HepG2 (cell line): ENCODE data around the gene XPNPEP1. TPM values are rescaled to one million over a fixed set of nuclear protein-coding genes. Genes with fewer than 3 reads are reported as not detected.

Experiments
- ATAC-seq: fragments of 200-7000 bp; cut with Tn5 transposase; 3 replicates; pipeline ENCODE4 v1.9.1; 2020; ENCODE audit warnings: mild to moderate bottlenecking, moderate library complexity
- BruUV-seq: library from RNA; stranded (reverse); fragments of 400-500 nt; replicated peaks from 2 replicates; lab custom pipeline; 2021; lab: Mats Ljungman, UMichigan
- CTCF ChIA-PET: fragments of 300-600 bp; formaldehyde crosslinking; extraction: SDS; loops from one replicate; lab custom pipeline; 2021; ENCODE audit warnings: low total read pairs, inconsistent platforms, low intra/inter-chr PET ratio; lab: Yijun Ruan, JAX
- POLR2A ChIA-PET: fragments of 350-600 bp; sonication (Branson Sonifier 250); formaldehyde crosslinking; loops from one replicate; lab custom pipeline; 2020; ENCODE audit warnings: antibody characterized with exemption, inconsistent platforms; lab: Yijun Ruan, JAX
- DNase-seq: peaks from one replicate; pipeline ENCODE4 v3.0.0-alpha.2; 2015; ENCODE audit warnings: low spot score
- FAIRE-seq: peaks from 3 replicates; lab custom pipeline; 2011; peaks lifted over from hg19 to GRCh38; lab: Jason Lieb, UNC
- H2AFZ ChIP-seq: one replicate; pipeline ENCODE4 v1.6.1; 2011; ENCODE audit warnings: low read length, inconsistent platforms
- H3K27ac ChIP-seq: fragments of 300-600 bp; 3 replicates; pipeline ENCODE4 v1.8.0; 2011; ENCODE audit warnings: mixed run types, mild to moderate bottlenecking, mixed read lengths, low read length, inconsistent platforms; ENCODE audit not compliant: insufficient read depth; ENCODE audit errors: extremely low read length
- H3K27me3 ChIP-seq, 2 experiments: fragments of 200-600 bp in 1 of 2; 2 replicates in 1 of 2; 3 replicates in 1 of 2; pipeline versions ENCODE4 v1.6.0 to v1.8.0; 2011; ENCODE audit warnings: low read length in 2 of 2, mild to moderate bottlenecking in 2 of 2, moderate library complexity in 2 of 2, inconsistent platforms in 1 of 2; ENCODE audit not compliant: insufficient read depth in 2 of 2, control insufficient read depth in 1 of 2
- H3K36me3 ChIP-seq, 2 experiments: fragments of 200-600 bp in 1 of 2; replicated peaks in 1 of 2; 2 replicates in 1 of 2; 3 replicates in 1 of 2; pipeline versions ENCODE4 v1.5.1 to v1.8.0; 2011; ENCODE audit warnings: low read length in 2 of 2, inconsistent platforms in 1 of 2; ENCODE audit not compliant: insufficient read depth in 2 of 2, control insufficient read depth in 1 of 2
- H3K4me1 ChIP-seq: 2 replicates; pipeline ENCODE4 v1.5.1; 2012; ENCODE audit warnings: low read length, inconsistent platforms; ENCODE audit not compliant: insufficient read depth
- H3K4me2 ChIP-seq: 2 replicates; pipeline ENCODE4 v1.6.0; 2011; ENCODE audit warnings: low read depth, low read length, inconsistent platforms
- H3K4me3 ChIP-seq, 3 experiments: fragments of 200-600 bp in 1 of 3; sonication (generic), shearing (Covaris generic) in 1 of 3; replicated peaks in 1 of 3; 2 replicates each; pipeline ENCODE4 v1.5.1; 2011 to 2016; ENCODE audit warnings: low read length in 3 of 3, inconsistent platforms in 2 of 3, low read depth in 2 of 3, mild to moderate bottlenecking in 2 of 3, control low read depth in 1 of 3, mixed read lengths in 1 of 3; ENCODE audit not compliant: insufficient read depth in 1 of 3
- H3K79me2 ChIP-seq: one replicate; pipeline ENCODE4 v1.6.1; 2011; ENCODE audit warnings: low read length, inconsistent platforms; ENCODE audit not compliant: insufficient read depth
- H3K9ac ChIP-seq: 2 replicates; pipeline ENCODE4 v1.6.0; 2011; ENCODE audit warnings: mild to moderate bottlenecking, low read depth, low read length, inconsistent platforms; ENCODE audit not compliant: insufficient read depth
- H3K9me3 ChIP-seq: 2 replicates; pipeline ENCODE4 v1.5.1; 2012; ENCODE audit warnings: mild to moderate bottlenecking, low read length
- H4K20me1 ChIP-seq: 2 replicates; pipeline ENCODE4 v1.6.0; 2011; ENCODE audit warnings: inconsistent platforms, mild to moderate bottlenecking, low read length, moderate library complexity; ENCODE audit not compliant: insufficient read depth
- FLYWCH1 ChIP-seq: sonication (generic); formaldehyde crosslinking; IDR thresholded peaks from 2 replicates; pipeline ENCODE4 v1.8.1; 2023; ENCODE audit warnings: mild to moderate bottlenecking, missing genetic modification reagents
- GZF1 ChIP-seq: sonication (generic); formaldehyde crosslinking; IDR thresholded peaks from 2 replicates; pipeline ENCODE4 v1.5.1; 2020; ENCODE audit warnings: mild to moderate bottlenecking, missing genetic modification reagents
- NCOA2 ChIP-seq: sonication (generic); formaldehyde crosslinking; IDR thresholded peaks from 2 replicates; pipeline ENCODE4 v1.8.0; 2022; ENCODE audit warnings: inconsistent platforms
- RBFOX2 ChIP-seq: fragments of 200-400 bp; formaldehyde crosslinking; IDR thresholded peaks from 2 replicates; pipeline ENCODE4 v1.6.1; 2017; ENCODE audit warnings: low read depth, mild to moderate bottlenecking, low read length
- SCMH1 ChIP-seq: sonication (generic); formaldehyde crosslinking; IDR thresholded peaks from 2 replicates; pipeline ENCODE4 v1.9.0; 2021; ENCODE audit warnings: missing genetic modification reagents, mild to moderate bottlenecking, borderline replicate concordance
- SP4 ChIP-seq: sonication (generic); formaldehyde crosslinking; IDR thresholded peaks from 2 replicates; pipeline ENCODE4 v1.8.1; 2023; ENCODE audit warnings: mild to moderate bottlenecking, missing genetic modification reagents
- ZNF382 ChIP-seq: sonication (generic); formaldehyde crosslinking; IDR thresholded peaks from 2 replicates; pipeline ENCODE4 v1.5.0; 2020; ENCODE audit warnings: missing genetic modification reagents, mild to moderate bottlenecking, borderline replicate concordance
- ZSCAN9 ChIP-seq: IDR thresholded peaks from 2 replicates; pipeline ENCODE4 v1.6.1; 2016; ENCODE audit warnings: borderline replicate concordance
- WGBS: methylation state at CpG from one replicate; pipeline ENCODE4 v1.1.6; 2017; ENCODE audit warnings: low lambda C conversion rate; 5-methylcytosine and 5-hydroxymethylcytosine counted together
- in situ Hi-C: cut with HindIII; loops from 2 replicates; pipeline ENCODE4 v1.10.0; 2017; ENCODE audit warnings: low pct_unique_long_range_greater_than_20kb; ENCODE audit not compliant: extremely low pct_ligation_motif_present
- intact Hi-C: fragments of 100-400 bp; cut with micrococcal nuclease; formaldehyde crosslinking; loops from one replicate; pipeline ENCODE4 v1.10.0; 2022; ENCODE audit not compliant: unreplicated experiment
- polyA plus RNA-seq, 8 experiments: library from polyadenylated mRNA; depleted of rRNA in 3 of 8; stranded (reverse) in 7 of 8; unstranded in 1 of 8; fragments of >200 nt; fragmentation: Illumina TruSeq in 4 of 8; extraction: Trizol in 4 of 8; gene quantifications; 2 replicates each; pipeline versions ENCODE4 v1.2.1 to v1.2.3, GENCODE V29; 2011 to 2016; ENCODE audit warnings: low read depth in 4 of 8, missing spikeins in 1 of 8, mixed read lengths in 1 of 8; ENCODE audit not compliant: insufficient read depth in 1 of 8
- total RNA-seq, 5 experiments: library from RNA; depleted of rRNA; stranded (reverse); fragments of >200 nt; fragmentation: Illumina TruSeq; extraction: Trizol; gene quantifications; 2 replicates each; pipeline ENCODE4 v1.2.3, GENCODE V29; 2016; ENCODE audit warnings: low read depth in 1 of 5

XPNPEP1 gene
- total and polyA plus RNA-seq, 2 of the 13 experiments (the other 11 are each of a cell fraction or from before 2014, with no cell fraction given): 30.3 to 55.5 TPM

DNA sequence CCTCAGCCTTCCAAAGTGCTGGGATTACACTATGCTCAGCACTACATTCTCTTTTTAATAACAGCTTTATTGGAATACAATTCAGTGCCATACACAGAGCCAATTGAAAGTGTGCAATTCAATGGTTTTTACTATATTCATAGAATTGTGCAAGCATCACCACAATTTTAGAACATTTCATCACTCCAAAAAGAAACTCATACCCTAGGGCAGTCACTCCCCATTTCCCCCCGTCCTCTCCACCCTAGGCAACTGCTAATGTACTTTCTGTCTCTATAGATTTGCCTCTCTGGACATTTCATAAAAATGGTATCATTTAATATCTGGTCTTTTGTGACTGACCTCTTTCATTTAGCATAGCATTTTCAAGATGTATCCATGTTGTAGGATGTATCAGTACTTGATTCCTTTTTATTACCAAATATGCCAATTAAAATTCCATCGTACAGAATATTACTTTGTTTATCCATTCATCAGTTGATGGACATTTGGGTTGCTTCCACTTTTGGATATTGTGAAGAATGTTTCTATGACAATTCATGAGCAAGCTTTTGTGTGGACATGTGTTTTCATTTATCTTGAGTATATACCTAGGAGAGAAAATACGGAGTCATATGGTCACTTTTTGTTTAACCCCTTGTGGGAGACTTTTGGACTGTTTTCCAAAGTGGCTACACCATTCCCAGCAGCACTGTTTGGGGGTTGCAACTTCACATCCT, 6.3 kb upstream of the XPNPEP1 start:
- no peak overlapping the region for H3K4me3 ChIP-seq
- H4K20me1 ChIP-seq: no peaks in the 10 kb centered on the region
- in situ Hi-C loops (no loop called here), intact Hi-C loops (no loop called here)
- H3K79me2 ChIP-seq: no peaks in the 10 kb centered on the region
- peaks cover 1 to 19% of the 10 kb centered on the region in 2 experiments; a peak in 3 of 5 replicates for H3K27me3 ChIP-seq
- BruUV-seq: no TSS peak
- H3K4me2 ChIP-seq: no peak overlapping the region
- H3K9me3 ChIP-seq: no peaks in the 10 kb centered on the region
- CTCF ChIA-PET: no interaction called here
- TF ChIP-seq RBFOX2 (no peak), ZSCAN9 (CRISPR knock-in tag) (no peak), FLYWCH1 (CRISPR knock-in tag) (no peak)
- DNase-seq: no peak
- 37% methylated on average over 3 of the region's 3 CpGs for WGBS
- no peak for FAIRE-seq
- no peaks in the 10 kb centered on the region for H3K36me3 ChIP-seq
- ATAC-seq: no peak
- H3K27ac ChIP-seq: no peak overlapping the region
- H3K4me1 ChIP-seq: peaks cover 31% of the 10 kb centered on the region
- no peak overlapping the region for H2AFZ ChIP-seq
- POLR2A ChIA-PET: no interaction called here
- H3K9ac ChIP-seq: no peak overlapping the region

DNA sequence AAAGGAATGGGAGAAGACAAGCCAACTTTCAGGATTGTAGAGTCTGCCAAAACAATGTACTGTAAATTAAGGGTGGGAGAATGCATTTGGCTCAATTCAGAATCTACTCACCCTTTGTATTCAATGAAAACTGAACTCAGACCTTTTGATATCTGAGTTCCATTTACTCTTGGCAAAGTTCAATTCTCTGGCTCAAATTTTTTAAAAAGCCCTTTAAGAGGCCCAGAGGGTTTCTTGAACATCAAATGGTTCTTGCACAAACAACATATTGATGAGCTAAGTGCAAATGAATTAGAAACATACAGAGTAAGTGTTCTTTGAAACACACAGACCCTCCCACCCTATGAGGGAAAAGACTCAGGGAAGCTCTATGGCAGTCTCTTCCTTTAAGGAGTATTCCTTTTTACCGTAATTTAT, 5.2 kb upstream of the XPNPEP1 start:
- Histone ChIP-seq H3K27me3 (peaks cover 1 to 27% of the 10 kb centered on the region in 2 experiments; a peak in 3 of 5 replicates), H3K79me2 (no peaks in the 10 kb centered on the region), H3K4me3 (no peak overlapping the region), H3K9me3 (no peaks in the 10 kb centered on the region), H4K20me1 (no peaks in the 10 kb centered on the region), H3K4me2 (no peak overlapping the region), H3K36me3 (no peaks in the 10 kb centered on the region), H2AFZ (no peak overlapping the region), H3K9ac (no peak overlapping the region), H3K4me1 (peaks cover 30% of the 10 kb centered on the region), H3K27ac (no peak overlapping the region)
- intact Hi-C loops (no loop called here), in situ Hi-C loops (no loop called here)
- FAIRE-seq (no peak), ATAC-seq (no peak), DNase-seq (no peak)
- no peak for TF ChIP-seq SCMH1 (CRISPR knock-in tag)
- no peak for TF ChIP-seq NCOA2
- no peak for TF ChIP-seq GZF1
- no peak for TF ChIP-seq ZNF382 (CRISPR knock-in tag)
- no peak for TF ChIP-seq SP4 (CRISPR knock-in tag)
- CTCF ChIA-PET: no interaction called here
- 100% methylated on average over 1 of the region's 1 CpG for WGBS
- BruUV-seq: no TSS peak
- POLR2A ChIA-PET: no interaction called here
